ENCODE measurements around the gene MAGI2. TPM values are rescaled to one million over a fixed set of nuclear protein-coding genes. Genes with fewer than 3 reads are reported as not detected.

MAGI2 gene
- polyA plus RNA-seq, 1 experiment, result 0.81 TPM

DNA sequence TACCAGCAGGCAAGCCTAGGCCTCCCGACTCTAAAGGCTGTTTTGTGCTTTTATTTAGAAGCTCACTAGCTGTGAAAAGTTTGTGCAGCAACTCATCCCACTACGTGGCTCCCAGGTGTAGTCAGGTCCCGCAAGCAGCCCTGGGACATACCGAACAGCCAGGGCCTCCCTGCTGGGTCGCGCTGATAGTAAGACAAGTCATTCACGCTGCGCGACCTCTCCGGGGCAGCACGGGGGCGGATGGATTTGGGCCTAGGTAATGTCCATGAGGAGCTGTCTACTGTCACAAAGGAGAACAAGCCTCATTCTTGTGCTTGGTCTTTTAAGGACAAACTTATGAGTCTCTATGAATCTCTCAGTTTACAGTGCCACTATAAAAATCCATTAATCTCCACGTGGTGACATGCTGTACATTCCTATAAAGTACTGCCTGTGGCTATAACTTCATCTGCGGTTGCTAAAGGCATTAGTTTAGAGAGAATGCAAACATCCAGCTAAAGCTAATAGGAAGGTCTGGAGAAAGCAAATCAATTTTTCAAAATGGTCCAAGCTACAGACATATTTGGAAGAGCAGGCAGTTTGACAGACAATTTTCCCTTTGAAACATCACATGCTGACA, 1108.1 kb downstream of the MAGI2 start:
- no peaks in the 10 kb centered on the region for H3K27me3 ChIP-seq (ENCODE audit: control insufficient read depth, insufficient read depth, low read length)
- H3K36me3 ChIP-seq (ENCODE audit: control insufficient read depth, insufficient read depth, low read length), result no peaks in the 10 kb centered on the region
- H3K4me3 ChIP-seq (ENCODE audit: low read depth, low read length), result no peak overlapping the region
- no peak for DNase-seq (ENCODE audit: low read depth)
- POLR2A ChIA-PET, result no interaction called here
- CTCF ChIA-PET, result no interaction called here
- TF ChIP-seq, protein P1, sequence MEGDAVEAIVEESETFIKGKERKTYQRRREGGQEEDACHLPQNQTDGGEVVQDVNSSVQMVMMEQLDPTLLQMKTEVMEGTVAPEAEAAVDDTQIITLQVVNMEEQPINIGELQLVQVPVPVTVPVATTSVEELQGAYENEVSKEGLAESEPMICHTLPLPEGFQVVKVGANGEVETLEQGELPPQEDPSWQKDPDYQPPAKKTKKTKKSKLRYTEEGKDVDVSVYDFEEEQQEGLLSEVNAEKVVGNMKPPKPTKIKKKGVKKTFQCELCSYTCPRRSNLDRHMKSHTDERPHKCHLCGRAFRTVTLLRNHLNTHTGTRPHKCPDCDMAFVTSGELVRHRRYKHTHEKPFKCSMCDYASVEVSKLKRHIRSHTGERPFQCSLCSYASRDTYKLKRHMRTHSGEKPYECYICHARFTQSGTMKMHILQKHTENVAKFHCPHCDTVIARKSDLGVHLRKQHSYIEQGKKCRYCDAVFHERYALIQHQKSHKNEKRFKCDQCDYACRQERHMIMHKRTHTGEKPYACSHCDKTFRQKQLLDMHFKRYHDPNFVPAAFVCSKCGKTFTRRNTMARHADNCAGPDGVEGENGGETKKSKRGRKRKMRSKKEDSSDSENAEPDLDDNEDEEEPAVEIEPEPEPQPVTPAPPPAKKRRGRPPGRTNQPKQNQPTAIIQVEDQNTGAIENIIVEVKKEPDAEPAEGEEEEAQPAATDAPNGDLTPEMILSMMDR (IDR thresholded peaks at IDR 0.05; ENCODE audit: insufficient read depth, low read depth, low read length), result no peak

GRCh38 chr7:78334426-78334825, 1119.0 kb downstream of the MAGI2 start:
- TF ChIP-seq, protein P1 (IDR thresholded peaks at IDR 0.05; ENCODE audit: insufficient read depth, low read depth, low read length), result no peak
- no peak for DNase-seq (ENCODE audit: low read depth)
- Histone ChIP-seq H3K4me3 (ENCODE audit: low read depth, low read length) (no peak overlapping the region), H3K36me3 (ENCODE audit: control insufficient read depth, insufficient read depth, low read length) (no peaks in the 10 kb centered on the region), H3K27me3 (ENCODE audit: control insufficient read depth, insufficient read depth, low read length) (no peaks in the 10 kb centered on the region)
- CTCF ChIA-PET, result no interaction called here
- POLR2A ChIA-PET, result no interaction called here

DNA sequence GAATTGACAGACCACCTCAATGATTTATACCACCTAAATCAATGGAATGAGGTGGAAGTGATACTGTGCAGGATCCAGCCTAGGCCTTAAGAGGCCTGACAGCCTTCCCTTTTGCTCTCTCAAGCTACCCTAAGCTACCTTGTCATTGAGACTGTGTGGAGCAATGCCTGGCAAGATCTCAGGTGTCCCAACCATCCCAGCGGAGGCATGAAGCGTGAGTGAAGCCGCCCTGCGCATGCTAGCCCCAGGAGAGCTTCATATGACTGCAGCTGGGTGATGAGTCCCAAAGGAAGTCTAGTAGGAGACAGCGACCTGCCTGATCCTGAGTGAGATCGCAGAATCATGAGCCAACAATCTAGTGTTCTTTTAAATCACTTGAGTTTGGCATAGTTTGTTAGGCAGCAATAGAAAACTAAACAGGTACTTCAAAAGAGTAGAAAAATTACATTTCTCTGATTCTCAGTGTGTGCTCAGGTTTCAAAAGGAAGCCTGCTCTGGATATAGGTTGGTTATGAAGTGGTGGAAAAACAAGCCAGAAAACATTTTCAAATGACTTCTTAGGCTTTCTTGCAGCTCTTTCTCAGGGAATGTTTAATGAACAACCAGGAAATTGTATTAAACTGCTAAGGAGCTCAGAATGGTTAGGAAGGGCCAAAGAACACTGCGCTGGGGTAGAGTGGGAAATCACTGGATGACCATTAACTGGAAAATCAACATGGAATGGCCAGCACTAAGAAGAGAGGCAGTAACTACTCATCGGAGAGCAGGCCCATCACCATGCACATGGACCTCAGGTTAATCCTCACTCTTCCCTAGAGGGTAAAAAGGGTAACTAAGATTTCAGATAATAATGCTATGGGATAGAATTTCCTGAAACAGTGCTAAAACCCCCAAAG, 1119.7 kb downstream of the MAGI2 start:
- no peak for DNase-seq (ENCODE audit: low read depth)
- H3K27me3 ChIP-seq (ENCODE audit: control insufficient read depth, insufficient read depth, low read length), result no peaks in the 10 kb centered on the region
- TF ChIP-seq, protein P1 (IDR thresholded peaks at IDR 0.05; ENCODE audit: insufficient read depth, low read depth, low read length), result no peak
- H3K36me3 ChIP-seq (ENCODE audit: control insufficient read depth, insufficient read depth, low read length), result no peaks in the 10 kb centered on the region
- CTCF ChIA-PET, result no interaction called here
- H3K4me3 ChIP-seq (ENCODE audit: low read depth, low read length), result no peak overlapping the region
- POLR2A ChIA-PET, result no interaction called here

- ChIA-PET POLR2A (no interaction called here), CTCF (interaction anchor here (0.9 kb wide), 1 partner anchor 25 kb away, joined by 3 read pairs; no protein-coding TSS in a partner anchor)
- DNase-seq (ENCODE audit: low read depth), result no peak
- TF ChIP-seq, protein P1 (IDR thresholded peaks at IDR 0.05; ENCODE audit: insufficient read depth, low read depth, low read length), result no peak
- no peaks in the 10 kb centered on the region for H3K36me3 ChIP-seq (ENCODE audit: control insufficient read depth, insufficient read depth, low read length)
- no peak overlapping the region for H3K4me3 ChIP-seq (ENCODE audit: low read depth, low read length)
- H3K27me3 ChIP-seq (ENCODE audit: control insufficient read depth, insufficient read depth, low read length), result no peaks in the 10 kb centered on the region
Measured at GRCh38 chr7:78329001-78329655, 1124.3 kb downstream of the MAGI2 start.

DNA sequence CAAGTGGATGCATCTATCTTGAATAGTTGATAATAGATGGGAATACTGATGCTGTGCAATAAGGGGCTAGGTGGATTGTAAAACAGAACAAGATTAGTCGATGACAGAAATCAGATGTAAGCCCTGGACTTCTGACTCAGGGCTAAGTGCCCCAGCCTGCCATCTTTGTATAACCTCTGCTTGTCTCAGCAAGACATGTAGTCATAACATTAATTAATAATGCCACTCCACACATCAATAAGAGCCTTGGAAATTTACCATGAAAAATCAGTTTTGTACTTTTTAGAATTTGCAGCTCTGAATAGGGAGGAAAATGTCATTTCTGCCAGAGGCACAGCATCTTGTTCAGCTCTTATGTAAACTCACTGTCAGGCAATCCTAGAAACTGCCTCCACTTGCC, 1125.7 kb downstream of the MAGI2 start:
- POLR2A ChIA-PET, result no interaction called here
- H3K4me3 ChIP-seq (ENCODE audit: low read depth, low read length), result no peak overlapping the region
- H3K27me3 ChIP-seq (ENCODE audit: control insufficient read depth, insufficient read depth, low read length), result no peaks in the 10 kb centered on the region
- H3K36me3 ChIP-seq (ENCODE audit: control insufficient read depth, insufficient read depth, low read length), result no peaks in the 10 kb centered on the region
- TF ChIP-seq, protein P1 (IDR thresholded peaks at IDR 0.05; ENCODE audit: insufficient read depth, low read depth, low read length), result no peak
- DNase-seq (ENCODE audit: low read depth), result no peak
- CTCF ChIA-PET, result no interaction called here

Data from BJ (cell line).